SK-N-SH treated with all-trans-retinoic acid at 6 μM for 48 hours (cell line): ENCODE measurements around the gene DAGLB.

ENCODE experiments used
- ATAC-seq: fragments of 200-7000 bp; cut with Tn5 transposase; 3 replicates; pipeline ENCODE4 v1.9.1; 2020; ENCODE audit warnings: mild to moderate bottlenecking, moderate library complexity
- ARNTL ChIP-seq: fragments of 450-650 bp; formaldehyde crosslinking; IDR thresholded peaks from 2 replicates; pipeline ENCODE4 v1.5.0; 2020; ENCODE audit warnings: low read depth, mild to moderate bottlenecking, moderate library complexity, borderline replicate concordance
- BACH2 ChIP-seq: fragments of 250-450 bp; sonication (Bioruptor Pico); IDR thresholded peaks from 2 replicates; pipeline ENCODE4 v1.9.0; 2021; ENCODE audit warnings: mild to moderate bottlenecking, borderline replicate concordance
- ESRRG ChIP-seq: fragments of 250-450 bp; sonication (Bioruptor Pico); IDR thresholded peaks from 2 replicates; pipeline ENCODE4 v1.6.1; 2021; ENCODE audit warnings: mild to moderate bottlenecking
- GLIS3 ChIP-seq: fragments of 250-450 bp; sonication (Bioruptor Pico); IDR thresholded peaks from 2 replicates; pipeline ENCODE4 v1.5.0; 2020; ENCODE audit warnings: mild to moderate bottlenecking, moderate library complexity
- ISL1 ChIP-seq: fragments of 250-450 bp; sonication (Bioruptor Pico); IDR thresholded peaks from 2 replicates; pipeline ENCODE4 v2.1.2; 2022; ENCODE audit warnings: mild to moderate bottlenecking, moderate library complexity
- OSR1 ChIP-seq: fragments of 250-450 bp; sonication (Bioruptor Pico); IDR thresholded peaks from 2 replicates; pipeline ENCODE4 v1.8.0; 2022; ENCODE audit warnings: moderate library complexity, mild to moderate bottlenecking, inconsistent platforms
- PPARA ChIP-seq: fragments of 250-450 bp; sonication (Bioruptor Pico); IDR thresholded peaks from 2 replicates; pipeline ENCODE4 v1.5.0; 2020; ENCODE audit warnings: mild to moderate bottlenecking, borderline replicate concordance
- RARB ChIP-seq: fragments of 250-450 bp; sonication (Bioruptor Pico); IDR thresholded peaks from 2 replicates; pipeline ENCODE4 v1.8.0; 2021; ENCODE audit warnings: mild to moderate bottlenecking, moderate library complexity
- SNAI2 ChIP-seq: fragments of 250-450 bp; sonication (Bioruptor Pico); IDR thresholded peaks from 2 replicates; pipeline ENCODE4 v1.5.0; 2020; ENCODE audit warnings: mild to moderate bottlenecking, moderate library complexity
- TCF4 ChIP-seq: fragments of 250-450 bp; sonication (Bioruptor Pico); IDR thresholded peaks from 2 replicates; pipeline ENCODE4 v1.8.0; 2021; ENCODE audit warnings: mild to moderate bottlenecking, moderate library complexity, borderline replicate concordance
- TOX ChIP-seq: fragments of 250-450 bp; sonication (Bioruptor Pico); IDR thresholded peaks from 2 replicates; pipeline ENCODE4 v1.8.0; 2021; ENCODE audit warnings: mild to moderate bottlenecking, moderate library complexity, borderline replicate concordance
- ZC3H10 ChIP-seq: fragments of 250-450 bp; sonication (Bioruptor Pico); IDR thresholded peaks from 2 replicates; pipeline ENCODE4 v1.5.1; 2021; ENCODE audit warnings: mild to moderate bottlenecking, moderate library complexity
- ZFP3 ChIP-seq: fragments of 250-450 bp; sonication (Bioruptor Pico); IDR thresholded peaks from 2 replicates; pipeline ENCODE4 v1.5.0; 2020; ENCODE audit warnings: mild to moderate bottlenecking, moderate library complexity
- ZFP30 ChIP-seq: fragments of 450-650 bp; formaldehyde crosslinking; IDR thresholded peaks from 2 replicates; pipeline ENCODE4 v1.5.0; 2022; ENCODE audit warnings: mild to moderate bottlenecking, moderate library complexity
- ZNF565 ChIP-seq: fragments of 450-650 bp; formaldehyde crosslinking; conservative IDR thresholded peaks from 2 replicates; pipeline ENCODE4 v1.5.0; 2020; ENCODE audit warnings: low read depth, mild to moderate bottlenecking, moderate library complexity
- ZNF70 ChIP-seq: fragments of 450-650 bp; formaldehyde crosslinking; IDR thresholded peaks from 2 replicates; pipeline ENCODE4 v1.5.0; 2020; ENCODE audit warnings: mild to moderate bottlenecking, moderate library complexity
- ZNF8 ChIP-seq: fragments of 450-650 bp; formaldehyde crosslinking; IDR thresholded peaks from 2 replicates; pipeline ENCODE4 v1.5.0; 2020; ENCODE audit warnings: mild to moderate bottlenecking, moderate library complexity
- TF ChIP-seq, protein P1 (sequence below): fragments of 250-450 bp; sonication (Bioruptor Pico); IDR thresholded peaks from 2 replicates; pipeline ENCODE4 v1.5.1; 2021; ENCODE audit warnings: mild to moderate bottlenecking, moderate library complexity
- TF ChIP-seq, protein P2 (sequence below): fragments of 250-450 bp; sonication (Bioruptor Pico); IDR thresholded peaks from 2 replicates; pipeline ENCODE4 v1.8.0; 2020; ENCODE audit warnings: mild to moderate bottlenecking, moderate library complexity, borderline replicate concordance
- TF ChIP-seq, protein P3 (sequence below): fragments of 250-450 bp; sonication (Bioruptor Pico); IDR thresholded peaks from 2 replicates; pipeline ENCODE4 v1.5.0; 2020; ENCODE audit warnings: mild to moderate bottlenecking, moderate library complexity
- TF ChIP-seq, protein P4 (sequence below): fragments of 250-450 bp; sonication (Bioruptor Pico); IDR thresholded peaks from 2 replicates; pipeline ENCODE4 v1.5.1; 2020; ENCODE audit warnings: low read depth, mild to moderate bottlenecking, moderate library complexity

Gene DAGLB

DNA sequence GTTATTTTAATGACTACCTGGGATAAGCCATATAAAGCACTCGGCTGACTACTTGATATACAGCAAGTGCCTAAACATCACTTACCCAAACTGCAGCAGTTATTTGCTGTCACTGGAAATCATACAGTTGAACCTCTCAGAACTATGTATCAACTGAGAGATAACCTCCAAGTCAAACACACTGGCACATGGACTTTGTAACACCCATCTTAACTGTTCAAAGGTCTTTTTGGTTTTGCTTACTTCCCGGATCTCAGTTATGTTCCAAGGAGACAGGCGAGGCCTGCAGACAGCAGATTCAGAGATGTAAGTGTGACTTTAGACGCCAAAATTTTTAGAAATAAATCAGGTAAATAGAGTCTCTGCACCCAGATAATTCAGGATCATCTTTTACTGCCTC is 34.6 kb upstream of the DAGLB start:
- TF ChIP-seq RARB (CRISPR knock-in tag) (no peak), ZNF565 (CRISPR knock-in tag) (no peak), ZNF8 (CRISPR knock-in tag) (no peak), BACH2 (no peak), ZNF70 (CRISPR knock-in tag) (no peak), ARNTL (no peak), OSR1 (no peak), PPARA (no peak), TOX (no peak), ISL1 (CRISPR knock-in tag) (no peak), TCF4 (CRISPR knock-in tag) (no peak), ZFP3 (CRISPR knock-in tag) (no peak), ZC3H10 (no peak), GLIS3 (CRISPR knock-in tag) (no peak), ZFP30 (CRISPR knock-in tag) (no peak)
- TF ChIP-seq, protein P1, sequence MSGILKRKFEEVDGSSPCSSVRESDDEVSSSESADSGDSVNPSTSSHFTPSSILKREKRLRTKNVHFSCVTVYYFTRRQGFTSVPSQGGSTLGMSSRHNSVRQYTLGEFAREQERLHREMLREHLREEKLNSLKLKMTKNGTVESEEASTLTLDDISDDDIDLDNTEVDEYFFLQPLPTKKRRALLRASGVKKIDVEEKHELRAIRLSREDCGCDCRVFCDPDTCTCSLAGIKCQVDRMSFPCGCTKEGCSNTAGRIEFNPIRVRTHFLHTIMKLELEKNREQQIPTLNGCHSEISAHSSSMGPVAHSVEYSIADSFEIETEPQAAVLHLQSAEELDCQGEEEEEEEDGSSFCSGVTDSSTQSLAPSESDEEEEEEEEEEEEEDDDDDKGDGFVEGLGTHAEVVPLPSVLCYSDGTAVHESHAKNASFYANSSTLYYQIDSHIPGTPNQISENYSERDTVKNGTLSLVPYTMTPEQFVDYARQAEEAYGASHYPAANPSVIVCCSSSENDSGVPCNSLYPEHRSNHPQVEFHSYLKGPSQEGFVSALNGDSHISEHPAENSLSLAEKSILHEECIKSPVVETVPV (CRISPR knock-in tag) = no peak
- TF ChIP-seq, protein P2, sequence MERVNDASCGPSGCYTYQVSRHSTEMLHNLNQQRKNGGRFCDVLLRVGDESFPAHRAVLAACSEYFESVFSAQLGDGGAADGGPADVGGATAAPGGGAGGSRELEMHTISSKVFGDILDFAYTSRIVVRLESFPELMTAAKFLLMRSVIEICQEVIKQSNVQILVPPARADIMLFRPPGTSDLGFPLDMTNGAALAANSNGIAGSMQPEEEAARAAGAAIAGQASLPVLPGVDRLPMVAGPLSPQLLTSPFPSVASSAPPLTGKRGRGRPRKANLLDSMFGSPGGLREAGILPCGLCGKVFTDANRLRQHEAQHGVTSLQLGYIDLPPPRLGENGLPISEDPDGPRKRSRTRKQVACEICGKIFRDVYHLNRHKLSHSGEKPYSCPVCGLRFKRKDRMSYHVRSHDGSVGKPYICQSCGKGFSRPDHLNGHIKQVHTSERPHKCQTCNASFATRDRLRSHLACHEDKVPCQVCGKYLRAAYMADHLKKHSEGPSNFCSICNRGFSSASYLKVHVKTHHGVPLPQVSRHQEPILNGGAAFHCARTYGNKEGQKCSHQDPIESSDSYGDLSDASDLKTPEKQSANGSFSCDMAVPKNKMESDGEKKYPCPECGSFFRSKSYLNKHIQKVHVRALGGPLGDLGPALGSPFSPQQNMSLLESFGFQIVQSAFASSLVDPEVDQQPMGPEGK (CRISPR knock-in tag) = no peak
- TF ChIP-seq, protein P3, sequence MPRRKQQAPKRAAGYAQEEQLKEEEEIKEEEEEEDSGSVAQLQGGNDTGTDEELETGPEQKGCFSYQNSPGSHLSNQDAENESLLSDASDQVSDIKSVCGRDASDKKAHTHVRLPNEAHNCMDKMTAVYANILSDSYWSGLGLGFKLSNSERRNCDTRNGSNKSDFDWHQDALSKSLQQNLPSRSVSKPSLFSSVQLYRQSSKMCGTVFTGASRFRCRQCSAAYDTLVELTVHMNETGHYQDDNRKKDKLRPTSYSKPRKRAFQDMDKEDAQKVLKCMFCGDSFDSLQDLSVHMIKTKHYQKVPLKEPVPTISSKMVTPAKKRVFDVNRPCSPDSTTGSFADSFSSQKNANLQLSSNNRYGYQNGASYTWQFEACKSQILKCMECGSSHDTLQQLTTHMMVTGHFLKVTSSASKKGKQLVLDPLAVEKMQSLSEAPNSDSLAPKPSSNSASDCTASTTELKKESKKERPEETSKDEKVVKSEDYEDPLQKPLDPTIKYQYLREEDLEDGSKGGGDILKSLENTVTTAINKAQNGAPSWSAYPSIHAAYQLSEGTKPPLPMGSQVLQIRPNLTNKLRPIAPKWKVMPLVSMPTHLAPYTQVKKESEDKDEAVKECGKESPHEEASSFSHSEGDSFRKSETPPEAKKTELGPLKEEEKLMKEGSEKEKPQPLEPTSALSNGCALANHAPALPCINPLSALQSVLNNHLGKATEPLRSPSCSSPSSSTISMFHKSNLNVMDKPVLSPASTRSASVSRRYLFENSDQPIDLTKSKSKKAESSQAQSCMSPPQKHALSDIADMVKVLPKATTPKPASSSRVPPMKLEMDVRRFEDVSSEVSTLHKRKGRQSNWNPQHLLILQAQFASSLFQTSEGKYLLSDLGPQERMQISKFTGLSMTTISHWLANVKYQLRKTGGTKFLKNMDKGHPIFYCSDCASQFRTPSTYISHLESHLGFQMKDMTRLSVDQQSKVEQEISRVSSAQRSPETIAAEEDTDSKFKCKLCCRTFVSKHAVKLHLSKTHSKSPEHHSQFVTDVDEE = no peak
- no peak for ATAC-seq

DNA sequence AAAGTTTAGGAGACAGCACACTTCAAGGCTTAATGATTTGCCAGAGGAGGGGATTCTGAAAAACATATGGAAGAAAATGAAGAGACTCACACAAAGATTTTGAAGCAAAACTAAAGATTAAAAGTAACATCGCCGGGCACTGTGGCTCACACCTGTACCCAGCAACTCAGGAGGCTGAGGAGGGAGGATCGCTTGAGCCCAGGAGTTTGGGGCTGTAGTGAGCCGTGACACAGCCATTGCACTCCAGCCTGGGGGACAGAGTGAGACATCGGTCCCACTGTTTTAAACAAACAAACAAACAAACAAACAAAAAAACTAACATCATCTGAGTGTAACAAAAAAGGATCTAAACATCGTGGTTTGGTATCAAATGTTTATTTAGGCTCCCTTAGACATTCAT is 33.7 kb upstream of the DAGLB start:
- no peak for ATAC-seq
- TF ChIP-seq GLIS3 (CRISPR knock-in tag) = no peak

DNA sequence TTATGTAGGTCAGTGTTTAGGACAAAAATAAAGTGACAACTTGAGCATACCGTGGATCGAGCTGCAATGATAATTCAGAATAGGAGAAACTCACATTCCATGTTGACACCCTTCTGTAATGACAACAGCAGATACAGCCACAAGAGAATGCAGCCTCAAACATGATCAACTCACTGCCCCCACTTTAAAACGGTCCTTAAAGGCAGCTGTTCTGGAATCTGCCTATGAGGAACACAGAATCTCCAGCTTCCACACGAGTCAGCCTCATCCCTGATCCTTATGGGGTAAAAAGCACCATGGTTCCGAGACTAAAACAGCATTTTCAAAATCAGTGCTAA is 32.5 kb upstream of the DAGLB start:
- TF ChIP-seq, protein P1 (CRISPR knock-in tag) = no peak
- TF ChIP-seq TCF4 (CRISPR knock-in tag) (no peak), ZNF565 (CRISPR knock-in tag) (no peak), RARB (CRISPR knock-in tag) (no peak), ARNTL (no peak), ZC3H10 (no peak), SNAI2 (CRISPR knock-in tag) (no peak), PPARA (no peak)
- TF ChIP-seq, protein P2 (CRISPR knock-in tag) = no peak
- ATAC-seq = no peak

DNA sequence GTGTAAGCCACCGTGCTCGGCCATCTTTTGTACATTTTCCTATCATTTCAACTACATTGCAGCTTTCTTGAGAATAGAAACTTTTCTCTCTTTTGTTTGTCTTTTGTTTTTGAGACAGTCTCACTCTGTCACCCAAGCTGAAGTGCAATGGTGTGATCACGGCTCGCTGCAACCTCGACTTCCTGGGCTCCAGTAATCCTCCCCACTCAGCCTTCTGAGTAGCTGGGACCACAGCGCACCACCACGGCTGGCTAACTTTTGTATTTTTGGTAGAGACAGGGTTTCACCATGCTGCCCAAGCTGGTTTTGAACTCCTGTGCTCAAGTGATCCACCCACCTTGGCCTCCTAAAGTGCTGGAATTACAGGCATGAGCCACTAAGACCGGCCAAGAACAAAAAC is 31.3 kb upstream of the DAGLB start:
- ATAC-seq = no peak
- no peak for TF ChIP-seq ZNF8 (CRISPR knock-in tag)
- TF ChIP-seq PPARA = no peak
- TF ChIP-seq, protein P4, sequence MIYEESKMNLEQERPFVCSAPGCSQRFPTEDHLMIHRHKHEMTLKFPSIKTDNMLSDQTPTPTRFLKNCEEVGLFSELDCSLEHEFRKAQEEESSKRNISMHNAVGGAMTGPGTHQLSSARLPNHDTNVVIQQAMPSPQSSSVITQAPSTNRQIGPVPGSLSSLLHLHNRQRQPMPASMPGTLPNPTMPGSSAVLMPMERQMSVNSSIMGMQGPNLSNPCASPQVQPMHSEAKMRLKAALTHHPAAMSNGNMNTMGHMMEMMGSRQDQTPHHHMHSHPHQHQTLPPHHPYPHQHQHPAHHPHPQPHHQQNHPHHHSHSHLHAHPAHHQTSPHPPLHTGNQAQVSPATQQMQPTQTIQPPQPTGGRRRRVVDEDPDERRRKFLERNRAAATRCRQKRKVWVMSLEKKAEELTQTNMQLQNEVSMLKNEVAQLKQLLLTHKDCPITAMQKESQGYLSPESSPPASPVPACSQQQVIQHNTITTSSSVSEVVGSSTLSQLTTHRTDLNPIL (CRISPR knock-in tag) = no peak
- no peak for TF ChIP-seq OSR1
- TF ChIP-seq, protein P1 (CRISPR knock-in tag) = no peak
- TF ChIP-seq, protein P3 = no peak
- no peak for TF ChIP-seq ESRRG (CRISPR knock-in tag)
- no peak for TF ChIP-seq ZFP30 (CRISPR knock-in tag)
- no peak for TF ChIP-seq TCF4 (CRISPR knock-in tag)
